GM12874 (cell line): ENCODE results near the gene SNAP91.

Source experiments
- CTCF ChIP-seq: IDR thresholded peaks from 2 replicates; pipeline ENCODE4 v1.5.1; 2011; ENCODE audit warnings: low read depth, mild to moderate bottlenecking, control low read depth, low read length, moderate library complexity; ENCODE audit not compliant: insufficient read depth

SNAP91 gene

GRCh38 chr6:83708970-83709747 is at the start of gene SNAP91:
Gene SNAP91, minus strand, starts transcription at chr6:83709101. Its CDS starts 1,174 bp downstream, at chr6:83707927.
- no peak for TF ChIP-seq CTCF

- TF ChIP-seq CTCF: no peak
These were observed 49.6 kb upstream of the SNAP91 start for GRCh38 chr6:83758533-83758932.

- TF ChIP-seq CTCF: no peak
These were observed 48.1 kb upstream of the SNAP91 start for GRCh38 chr6:83757021-83757420.

GRCh38 chr6:83756565-83756964 is 47.7 kb upstream of the SNAP91 start:
- no peak for TF ChIP-seq CTCF

GRCh38 chr6:83741089-83741488 is 32.2 kb upstream of the SNAP91 start:
- TF ChIP-seq CTCF: no peak

- TF ChIP-seq CTCF: no peak
These were observed 26.6 kb upstream of the SNAP91 start for GRCh38 chr6:83735461-83735860.

- no peak for TF ChIP-seq CTCF
These were observed 21.0 kb upstream of the SNAP91 start for GRCh38 chr6:83729871-83730270.
